SK-N-SH (cell line): Measurements from ENCODE around the gene APOL2. TPM values are rescaled to one million over a fixed set of nuclear protein-coding genes. Genes with fewer than 3 reads are reported as not detected.

Source experiments
- CTCF ChIA-PET: fragments of 300-600, 350-600 bp; formaldehyde crosslinking; extraction: SDS; loops from one replicate; lab custom pipeline; 2021; lab: Yijun Ruan, JAX
- POLR2A ChIA-PET: fragments of 350-600 bp; sonication (Branson Sonifier 250); formaldehyde crosslinking; extraction: SDS; loops from one replicate; lab custom pipeline; 2020; ENCODE audit warnings: antibody characterized with exemption, inconsistent platforms; lab: Yijun Ruan, JAX
- DNase-seq: peaks from one replicate; pipeline ENCODE4 v3.0.0; 2012
- H2AFZ ChIP-seq: fragments of 200-600 bp; sonication (generic); 2 replicates; pipeline ENCODE4 v1.8.1; 2016; ENCODE audit warnings: antibody characterized with exemption, mild to moderate bottlenecking, low read depth
- H3F3A ChIP-seq: fragments of 200-600 bp; sonication (generic); replicated peaks from 2 replicates; pipeline ENCODE3; 2016; ENCODE audit warnings: antibody characterized with exemption, mild to moderate bottlenecking; ENCODE audit not compliant: insufficient read depth
- H3K27ac ChIP-seq, 2 experiments: fragments of 200-500 bp in 1 of 2; fragments of 200-600 bp in 1 of 2; sonication (Bioruptor generic) in 1 of 2; sonication (generic), shearing (Covaris generic) in 1 of 2; 2 replicates each; pipeline versions ENCODE4 v1.5.1 to v1.6.1; 2014 to 2016; ENCODE audit warnings: low read depth in 2 of 2, inconsistent platforms in 1 of 2, low read length in 1 of 2, mild to moderate bottlenecking in 1 of 2, mixed read lengths in 1 of 2
- H3K27me3 ChIP-seq: fragments of 200-600 bp; sonication (generic), shearing (Covaris generic); 2 replicates; pipeline ENCODE4 v1.6.1; 2016; ENCODE audit warnings: mixed run types; ENCODE audit not compliant: insufficient read depth
- H3K36me3 ChIP-seq, 2 experiments: fragments of 200-500 bp in 1 of 2; fragments of 200-600 bp in 1 of 2; sonication (Bioruptor generic) in 1 of 2; sonication (generic) in 1 of 2; replicated peaks in 1 of 2; 2 replicates each; pipeline versions ENCODE3 to v1.5.1; 2014 to 2016; ENCODE audit warnings: low read length in 1 of 2, mild to moderate bottlenecking in 1 of 2; ENCODE audit not compliant: insufficient read depth in 2 of 2, control insufficient read depth in 1 of 2
- H3K4me1 ChIP-seq, 2 experiments: fragments of 200-500 bp in 1 of 2; fragments of 200-600 bp in 1 of 2; sonication (Bioruptor generic) in 1 of 2; sonication (generic), shearing (Covaris generic) in 1 of 2; 2 replicates each; pipeline versions ENCODE4 v1.5.1 to v1.6.1; 2014 to 2016; ENCODE audit warnings: low read depth in 1 of 2, low read length in 1 of 2, mixed run types in 1 of 2; ENCODE audit not compliant: insufficient read depth in 2 of 2, control insufficient read depth in 1 of 2
- H3K4me2 ChIP-seq: fragments of 200-600 bp; sonication (generic), shearing (Covaris generic); 2 replicates; pipeline ENCODE4 v1.6.1; 2017; ENCODE audit warnings: mixed run types
- H3K4me3 ChIP-seq, 2 experiments: fragments of 200-500 bp in 1 of 2; fragments of 200-600 bp in 1 of 2; sonication (Bioruptor generic) in 1 of 2; sonication (generic), shearing (Covaris generic) in 1 of 2; 2 replicates each; pipeline versions ENCODE4 v1.5.1 to v1.8.1; 2014 to 2016; ENCODE audit warnings: low read depth in 2 of 2, inconsistent platforms in 1 of 2, low read length in 1 of 2, mild to moderate bottlenecking in 1 of 2, mixed read lengths in 1 of 2, moderate library complexity in 1 of 2
- H3K79me2 ChIP-seq: fragments of 200-600 bp; sonication (generic); 2 replicates; pipeline ENCODE4 v1.8.1; 2017; ENCODE audit warnings: mild to moderate bottlenecking; ENCODE audit not compliant: insufficient read depth
- H3K9ac ChIP-seq: fragments of 200-600 bp; sonication (generic); 2 replicates; pipeline ENCODE4 v1.6.1; 2017; ENCODE audit warnings: mixed run types
- H3K9me2 ChIP-seq: fragments of 200-600 bp; sonication (generic); 2 replicates; pipeline ENCODE4 v1.6.1; 2017; ENCODE audit warnings: mixed run types
- H3K9me3 ChIP-seq: fragments of 200-600 bp; sonication (generic); 2 replicates; pipeline ENCODE4 v1.6.1; 2017; ENCODE audit warnings: mixed run types, mild to moderate bottlenecking, moderate library complexity
- H4K20me1 ChIP-seq: fragments of 200-600 bp; sonication (generic); 2 replicates; pipeline ENCODE4 v1.6.1; 2017; ENCODE audit warnings: mild to moderate bottlenecking, mixed run types; ENCODE audit not compliant: insufficient read depth
- FOSL2 ChIP-seq: IDR thresholded peaks from 2 replicates; pipeline ENCODE4 v1.4.0; 2012; ENCODE audit warnings: low read depth, mild to moderate bottlenecking, moderate library complexity, borderline replicate concordance
- FOXJ3 ChIP-seq: sonication (generic); formaldehyde crosslinking; IDR thresholded peaks from 2 replicates; pipeline ENCODE4 v1.5.1; 2020; ENCODE audit warnings: mild to moderate bottlenecking, missing genetic modification reagents
- FOXM1 ChIP-seq: IDR thresholded peaks from 2 replicates; pipeline ENCODE4 v1.4.0; 2012; ENCODE audit warnings: low read depth, mild to moderate bottlenecking
- GABPA ChIP-seq: IDR thresholded peaks from 2 replicates; pipeline ENCODE4 v1.4.0; 2012; ENCODE audit warnings: low read depth, mild to moderate bottlenecking
- JUND ChIP-seq: IDR thresholded peaks from 2 replicates; pipeline ENCODE4 v1.4.0; 2012
- MEF2A ChIP-seq: IDR thresholded peaks from 2 replicates; pipeline ENCODE4 v1.4.0; 2012; ENCODE audit warnings: low read depth, borderline replicate concordance
- NRF1 ChIP-seq: IDR thresholded peaks from 2 replicates; pipeline ENCODE4 v1.6.1; 2012; ENCODE audit warnings: low read depth, mild to moderate bottlenecking, low read length
- PBX3 ChIP-seq: IDR thresholded peaks from 2 replicates; pipeline ENCODE4; 2012
- RAD21 ChIP-seq: IDR thresholded peaks from 2 replicates; pipeline ENCODE4 v1.6.1; 2012; ENCODE audit warnings: mild to moderate bottlenecking, low read length
- RFX5 ChIP-seq: IDR thresholded peaks from 2 replicates; pipeline ENCODE4 v1.6.1; 2012; ENCODE audit warnings: mild to moderate bottlenecking, improper control_type of control experiment, low read length
- RXRA ChIP-seq: IDR thresholded peaks from 2 replicates; pipeline ENCODE4 v1.4.0; 2012; ENCODE audit warnings: low read depth, mild to moderate bottlenecking, borderline replicate concordance
- USF1 ChIP-seq: IDR thresholded peaks from 2 replicates; pipeline ENCODE4 v1.4.0; 2012; ENCODE audit warnings: low read depth, borderline replicate concordance
- USF2 ChIP-seq: fragments of 150-350 bp; IDR thresholded peaks from 2 replicates; pipeline ENCODE4 v1.6.1; 2017; ENCODE audit warnings: antibody characterized with exemption, low read length, low read depth, borderline replicate concordance
- YY1 ChIP-seq: IDR thresholded peaks from 2 replicates; pipeline ENCODE4 v1.4.0; 2012; ENCODE audit warnings: low read depth, mild to moderate bottlenecking
- WGBS: methylation state at CpG from one replicate; pipeline ENCODE4 v1.1.6; 2017; ENCODE audit warnings: low lambda C conversion rate; 5-methylcytosine and 5-hydroxymethylcytosine counted together
- polyA plus RNA-seq, 3 experiments: library from polyadenylated mRNA; depleted of rRNA; stranded (reverse); fragments of >200 nt; gene quantifications; 2 replicates each; pipeline ENCODE4 v1.2.3, GENCODE V29; 2012

The APOL2 gene
- polyA plus RNA-seq, 1 of the 3 experiments (the other 2 are of a cell fraction) = 8.3 TPM

- WGBS = 83% methylated on average over 11 of the region's 12 CpGs
Measured at GRCh38 chr22:36285017-36285416, 45.7 kb upstream of the APOL2 start.

GRCh38 chr22:36284171-36284571 lies 44.8 kb upstream of the APOL2 start:
- CTCF ChIA-PET = interaction anchor here (0.8 to 9.9 kb wide), 7 partner anchors 15 to 184 kb away, joined by 3 to 113 read pairs (median 3); no protein-coding TSS in a partner anchor
- Histone ChIP-seq H3K9ac (no peak overlapping the region), H3K79me2 (peaks cover 14% of the 10 kb centered on the region; the same call in 1 of the 2 replicates), H3K4me2 (no peak overlapping the region), H3K9me3 (no peaks in the 10 kb centered on the region), H3K36me3 (peaks cover 81 to 84% of the 10 kb centered on the region in 2 experiments)
- TF ChIP-seq JUND (no peak), FOXM1 (no peak), RXRA (no peak), USF1 (no peak), USF2 (no peak), RAD21 (no peak), GABPA (no peak), NRF1 (no peak)
- TF ChIP-seq, all 33 proteins: peak for 0
- Histone ChIP-seq H3K4me1 (no peaks in the 10 kb centered on the region; a peak in 1 of 4 replicates), H3F3A (peaks cover 82% of the 10 kb centered on the region), H3K4me3 (no peak overlapping the region), H2AFZ (no peak overlapping the region), H4K20me1 (peaks cover 89% of the 10 kb centered on the region), H3K27ac (no peak overlapping the region), H3K27me3 (no peaks in the 10 kb centered on the region), H3K9me2 (no peaks in the 10 kb centered on the region)
- peak; percentile 16 for DNase-seq
- POLR2A ChIA-PET = no interaction called here
- WGBS = 93% methylated on average over 7 of the region's 24 CpGs

More at GRCh38 chr22:36285017-36285416, 45.7 kb upstream of the APOL2 start:
- CTCF ChIA-PET = interaction anchor here (0.7 to 9.9 kb wide), 17 partner anchors 14 to 184 kb away, joined by 3 to 113 read pairs (median 8); partner anchors contain the start of gene APOL2
- H3K27ac ChIP-seq = no peak overlapping the region
- H3F3A ChIP-seq = peaks cover 79% of the 10 kb centered on the region
- H2AFZ ChIP-seq = no peak overlapping the region
- H3K36me3 ChIP-seq = peaks cover 78 to 88% of the 10 kb centered on the region in 2 experiments
- POLR2A ChIA-PET = no interaction called here
- TF ChIP-seq FOSL2 (no peak), JUND (no peak), PBX3 (no peak), FOXJ3 (CRISPR knock-in tag) (no peak), MEF2A (no peak), YY1 (no peak), RXRA (no peak), RFX5 (no peak)
- no peak overlapping the region for H3K4me3 ChIP-seq
- no peaks in the 10 kb centered on the region for H3K9me3 ChIP-seq
- DNase-seq = no peak
- no peaks in the 10 kb centered on the region for H3K9me2 ChIP-seq
- peaks cover 88% of the 10 kb centered on the region for H4K20me1 ChIP-seq
- H3K79me2 ChIP-seq = peaks cover 17% of the 10 kb centered on the region; the same call in 1 of the 2 replicates
- H3K9ac ChIP-seq = no peak overlapping the region
- no peaks in the 10 kb centered on the region; a peak in 1 of 4 replicates for H3K4me1 ChIP-seq
- no peak overlapping the region for H3K4me2 ChIP-seq
- no peaks in the 10 kb centered on the region for H3K27me3 ChIP-seq
